Fibroblast of peridontal ligament (primary cell): ENCODE data around the gene SBK3.
"Not testable (repeated sequence)": the region's sequence is repeated elsewhere in the genome, so short reads cannot be mapped to it uniquely, and the experiment has no call there.

Source experiments
- DNase-seq: peaks from one replicate; pipeline ENCODE4 v3.0.0-alpha.2; 2010; ENCODE audit errors: extremely low read depth

The SBK3 gene

GRCh38 chr19:55519451-55520311 is 25.7 kb downstream of the SBK3 start:
- peak; percentile 70 for DNase-seq

DNA sequence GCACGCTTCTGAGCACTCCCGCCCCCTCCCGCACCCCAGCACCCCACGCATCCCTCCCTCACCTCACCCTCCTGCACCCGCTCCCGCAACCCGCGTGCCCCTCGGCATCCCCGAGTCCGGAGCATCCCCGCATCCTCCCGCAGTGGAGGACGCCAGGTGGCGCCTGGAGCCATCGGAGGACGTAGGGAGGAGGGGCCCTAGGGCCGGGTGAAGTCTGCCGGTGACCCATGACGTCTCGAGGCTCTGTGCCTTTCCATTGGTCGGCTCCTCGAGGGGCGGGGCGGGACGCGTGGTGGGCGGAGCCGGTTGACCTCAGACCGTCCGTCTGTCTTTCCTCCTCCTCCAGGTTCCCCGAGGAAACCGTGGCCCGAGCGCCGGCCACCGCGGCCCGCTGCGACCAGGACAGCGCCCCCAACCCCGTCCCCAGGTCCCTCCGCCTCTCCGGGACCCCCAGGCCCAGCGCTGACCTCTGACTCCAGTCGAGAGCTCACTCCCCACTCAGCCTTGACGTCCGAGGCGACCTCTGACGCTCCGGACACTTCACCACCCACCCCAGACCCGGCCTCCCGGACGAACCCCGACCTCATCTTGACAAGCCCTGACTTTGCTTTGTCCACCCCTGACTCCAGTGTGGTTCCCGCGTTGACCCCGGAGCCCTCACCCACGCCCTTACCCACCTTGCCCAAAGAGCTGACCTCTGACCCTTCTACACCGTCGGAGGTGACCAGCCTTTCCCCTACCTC is 28.3 kb downstream of the SBK3 start:
- peak; percentile 88 for DNase-seq

GRCh38 chr19:55508120-55508519 is 37.2 kb downstream of the SBK3 start:
- no peak for DNase-seq

- no peak for DNase-seq
These were observed 40.4 kb downstream of the SBK3 start for GRCh38 chr19:55504981-55505380.

DNA sequence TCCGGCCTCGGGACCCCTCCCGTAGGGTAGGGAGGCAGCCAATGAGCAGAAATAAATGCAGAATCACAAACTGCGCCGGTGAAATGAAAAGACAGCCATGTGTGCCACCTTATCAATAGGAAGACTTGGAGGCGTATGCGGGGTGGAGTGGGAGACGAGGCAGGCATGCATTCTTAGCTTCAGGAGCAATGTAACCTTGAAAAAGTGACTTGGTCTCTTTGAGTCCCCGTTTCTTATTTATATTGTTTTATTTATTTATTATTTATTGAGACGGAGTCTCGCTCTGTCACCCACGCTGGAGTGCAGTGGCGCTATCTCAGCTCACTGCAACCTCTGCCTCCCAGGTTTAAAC is 41.1 kb downstream of the SBK3 start:
- DNase-seq, result no peak

GRCh38 chr19:55503502-55504251 is 41.7 kb downstream of the SBK3 start:
- peak; percentile 87 for DNase-seq

GRCh38 chr19:55503157-55503501 is 42.2 kb downstream of the SBK3 start:
- DNase-seq, result no peak

GRCh38 chr19:55502197-55502952 is 43.0 kb downstream of the SBK3 start:
- no peak for DNase-seq

DNA sequence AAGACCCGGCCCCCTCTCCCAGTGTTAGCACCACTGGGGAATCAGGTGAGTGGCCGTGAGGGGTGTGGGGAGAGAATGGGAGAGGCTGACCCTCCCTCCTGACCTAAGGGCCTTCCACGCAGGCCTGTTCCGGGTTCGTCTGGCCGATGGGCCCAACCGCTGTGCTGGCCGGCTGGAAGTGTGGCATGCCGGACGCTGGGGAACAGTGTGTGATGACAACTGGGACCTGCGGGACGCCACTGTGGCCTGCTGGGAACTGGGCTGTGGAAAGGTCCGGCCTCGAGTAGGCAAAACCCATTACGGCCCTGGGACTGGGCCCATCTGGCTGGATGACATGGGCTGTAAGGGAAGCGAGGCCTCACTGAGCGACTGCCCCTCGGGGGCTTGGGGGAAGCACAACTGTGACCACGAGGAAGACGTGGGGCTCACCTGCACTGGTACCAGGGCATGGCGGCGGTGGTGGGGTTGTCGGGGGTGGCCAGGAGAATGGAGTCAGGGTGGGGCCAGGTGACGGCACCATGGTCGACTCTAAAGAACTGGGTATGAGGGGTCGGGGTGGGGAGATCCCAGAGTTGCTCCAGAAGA is 44.9 kb downstream of the SBK3 start:
- no peak for DNase-seq

- DNase-seq, result no peak
These were observed 47.0 kb downstream of the SBK3 start for GRCh38 chr19:55498246-55498840.

GRCh38 chr19:55497763-55498162 is 47.6 kb downstream of the SBK3 start:
- DNase-seq, result no peak

GRCh38 chr19:55496820-55497219 is 48.5 kb downstream of the SBK3 start:
- not testable (repeated sequence) for DNase-seq

- DNase-seq, result no peak
These were observed 49.5 kb downstream of the SBK3 start for GRCh38 chr19:55495646-55496349.

DNA sequence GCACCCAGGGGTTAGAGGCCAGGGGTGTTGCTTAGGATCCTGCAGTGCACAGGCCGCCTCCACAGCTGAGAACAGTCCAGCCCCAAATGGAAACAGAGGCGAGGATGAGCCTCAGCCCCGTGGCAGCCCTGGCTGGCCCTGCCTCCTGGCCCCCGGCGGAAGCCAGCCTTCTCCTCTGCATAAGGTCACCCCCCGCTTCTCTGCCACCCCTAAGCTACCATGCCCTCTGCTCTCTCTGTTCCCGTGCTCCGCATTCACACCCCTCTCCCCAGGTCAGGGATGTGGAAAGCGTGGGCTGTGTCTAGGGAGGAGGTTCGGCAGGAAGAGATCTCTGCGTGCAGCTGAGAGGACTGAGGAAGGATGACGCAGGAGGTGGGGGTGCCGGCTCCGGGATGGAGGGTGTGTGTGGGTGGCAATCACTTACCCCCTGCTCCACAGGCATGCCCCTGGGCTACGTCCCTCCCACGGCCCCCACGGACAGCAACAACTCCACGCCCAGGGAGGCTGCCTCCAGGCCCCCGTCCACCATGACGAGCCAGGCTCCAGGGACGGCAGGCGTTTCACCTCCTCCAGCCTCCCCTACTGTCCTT is 51.1 kb downstream of the SBK3 start:
- DNase-seq, result no peak

DNA sequence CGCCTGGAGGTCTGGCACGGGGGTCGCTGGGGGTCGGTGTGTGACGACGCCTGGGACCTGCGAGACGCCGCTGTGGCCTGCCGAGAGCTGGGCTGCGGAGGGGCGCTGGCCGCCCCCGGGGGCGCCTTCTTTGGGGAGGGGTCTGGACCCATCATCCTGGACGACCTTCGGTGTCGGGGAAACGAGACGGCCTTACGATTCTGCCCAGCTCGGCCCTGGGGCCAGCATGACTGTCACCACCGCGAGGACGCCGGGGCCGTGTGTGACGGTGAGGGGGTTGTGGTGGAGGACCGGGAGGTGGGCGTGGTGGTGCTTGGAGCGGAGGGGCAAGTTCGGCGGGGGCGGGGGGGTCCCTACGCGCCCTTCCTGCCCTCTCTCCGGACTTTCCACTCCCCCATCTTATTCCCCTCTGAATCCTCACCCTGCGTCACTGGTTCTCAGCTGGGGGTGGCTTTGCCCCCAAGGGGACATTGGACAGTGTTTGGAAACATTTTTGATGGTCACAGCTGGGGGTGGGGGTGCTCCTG is 51.6 kb downstream of the SBK3 start:
- DNase-seq, result no peak

DNA sequence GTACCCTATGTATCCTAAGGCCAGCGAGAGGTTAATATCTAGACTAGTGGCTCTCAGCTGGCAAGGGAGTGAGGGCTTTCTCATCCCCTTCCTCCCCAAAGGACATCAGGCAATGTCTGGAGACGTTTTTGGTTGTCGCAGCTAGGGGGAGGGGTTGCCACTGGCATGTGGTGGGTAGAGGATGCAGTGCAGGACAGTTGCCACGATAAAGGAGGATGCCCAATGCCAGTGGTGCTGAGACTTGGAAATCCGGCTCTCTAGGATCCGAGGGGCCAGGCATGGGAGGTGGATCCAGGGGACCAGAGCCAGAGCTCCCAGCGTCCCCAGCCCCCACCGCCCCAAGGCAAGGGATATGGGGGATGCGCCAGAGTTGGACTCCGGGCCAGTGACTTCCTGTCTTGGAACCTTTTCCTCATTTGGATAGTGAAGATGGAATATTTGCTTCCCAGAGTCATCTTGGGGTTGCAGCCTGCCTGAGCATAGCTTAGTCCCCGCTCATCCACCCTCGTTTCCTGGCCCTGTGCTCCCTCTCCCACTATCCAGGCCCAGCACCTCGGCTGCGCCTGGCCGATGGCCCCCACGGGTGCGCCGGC is 52.2 kb downstream of the SBK3 start:
- no peak for DNase-seq

GRCh38 chr19:55492362-55492944 is 52.9 kb downstream of the SBK3 start:
- no peak for DNase-seq

GRCh38 chr19:55491546-55492360 is 53.6 kb downstream of the SBK3 start:
- no peak for DNase-seq
